Thyroid gland (tissue), 4 donors: ENCODE data around the gene RPL3. TPM values are rescaled to one million over a fixed set of nuclear protein-coding genes. Genes with fewer than 3 reads are reported as not detected.

Experiments used
- DNase-seq, 2 donors: peaks; one replicate each; pipeline ENCODE4 v3.0.0-alpha.2; 2019
- H3K27ac ChIP-seq, 3 donors: fragments of 200-600 bp; sonication (generic); 1 replicate in 2 of 3; 2 replicates in 1 of 3; pipeline ENCODE4 v1.5.1; 2016 to 2019; ENCODE audit warnings: mild to moderate bottlenecking in 1 of 3, moderate library complexity in 1 of 3
- H3K27me3 ChIP-seq: fragments of 200-600 bp; sonication (generic); one replicate; pipeline ENCODE4 v1.5.1; 2019
- H3K36me3 ChIP-seq, 2 donors: fragments of 200-600 bp; sonication (generic); one replicate each; pipeline ENCODE4 v1.5.1; 2016 to 2019
- H3K4me1 ChIP-seq, 2 donors: fragments of 200-600 bp; sonication (generic); one replicate each; pipeline ENCODE4 v1.5.1; 2017 to 2019
- H3K4me3 ChIP-seq, 3 donors: fragments of 200-600 bp; sonication (generic); replicated peaks in 1 of 3; 1 replicate in 2 of 3; 2 replicates in 1 of 3; pipeline ENCODE4 v1.5.1; 2016; ENCODE audit warnings: mild to moderate bottlenecking in 1 of 3
- H3K9me3 ChIP-seq: fragments of 200-600 bp; sonication (generic); one replicate; pipeline ENCODE4 v1.5.1; 2017
- CTCF ChIP-seq, 6 experiments: fragments of 200-600 bp in 3 of 6; fragments of 450-650 bp in 3 of 6; sonication (generic) in 3 of 6; IDR thresholded peaks; one replicate each; pipeline ENCODE4 v1.5.1; 2016 to 2019; ENCODE audit warnings: antibody characterized with exemption in 6 of 6, mild to moderate bottlenecking in 2 of 6, inconsistent platforms in 1 of 6, moderate library complexity in 1 of 6
- POLR2A ChIP-seq, 2 donors: fragments of 450-650 bp; IDR thresholded peaks; one replicate each; pipeline ENCODE4 v1.6.1; 2017; ENCODE audit warnings: antibody characterized with exemption in 2 of 2, mild to moderate bottlenecking in 2 of 2, moderate library complexity in 1 of 2
- WGBS, 2 donors: methylation state at CpG; one replicate each; pipeline ENCODE4 v1.1.5; 2017; 5-methylcytosine and 5-hydroxymethylcytosine counted together
- intact Hi-C: fragments of 100-400 bp; cut with DNase I; formaldehyde crosslinking; loops from one replicate; pipeline ENCODE4 v1.15.1; 2023
- small RNA-seq: library from RNA; depleted of rRNA; stranded (forward); fragments of <200 nt; gene quantifications from one replicate; pipeline ENCODE3, GENCODE V24; 2016
- total RNA-seq, 4 donors: library from RNA; depleted of rRNA; stranded (reverse); fragments of >200 nt; gene quantifications; one replicate each; pipeline ENCODE4 v1.2.3, GENCODE V29; 2016

Gene RPL3
- total RNA-seq, 4 donors from 2014 or later: 1,451 to 2,031 (median 1,880) TPM

DNA sequence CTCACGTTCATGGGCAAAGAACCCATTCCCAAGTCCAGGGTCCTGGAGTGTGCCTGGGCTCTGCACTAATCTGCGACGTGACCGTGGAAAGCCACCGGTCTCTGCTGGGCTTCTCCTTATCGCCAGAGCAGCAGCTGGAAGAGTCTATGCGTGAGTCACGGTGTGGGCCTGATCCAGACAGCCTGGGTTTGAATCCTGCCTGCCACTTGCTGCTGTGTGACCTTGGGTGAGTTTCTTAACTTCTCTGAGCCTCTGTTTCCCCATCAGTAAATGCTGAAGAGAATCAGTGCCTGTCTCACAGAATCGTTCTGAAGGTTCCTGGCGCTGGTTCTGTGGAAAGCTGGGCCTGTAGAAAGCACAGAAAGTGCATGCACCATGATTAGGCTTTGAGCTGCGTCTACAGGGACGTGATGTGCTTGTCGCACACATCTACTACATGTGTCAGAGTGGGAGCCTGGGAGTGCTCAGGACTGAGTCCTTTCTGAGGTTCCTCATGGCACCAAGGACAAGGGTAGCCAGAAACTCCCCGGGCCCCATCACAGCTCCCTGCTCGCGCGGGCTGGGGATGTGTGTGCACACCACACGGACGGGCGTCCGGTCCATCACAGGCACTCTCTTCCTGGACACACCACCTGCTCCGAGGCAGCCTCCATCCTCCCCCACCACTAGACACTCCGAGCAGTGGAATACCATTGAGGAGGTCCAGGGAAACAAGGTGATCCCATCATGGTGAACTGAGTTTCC, 54.1 kb downstream of the RPL3 start:
- intact Hi-C loops: no loop called here
- TF ChIP-seq CTCF (IDR thresholded peaks at IDR 0.05): no peak

GRCh38 chr22:39264349-39265038, 54.9 kb downstream of the RPL3 start:
- Histone ChIP-seq H3K4me3 (no peak overlapping the region), H3K4me1 (peaks cover 0 to 4% of the 10 kb centered on the region in 2 donors), H3K9me3 (no peaks in the 10 kb centered on the region), H3K27me3 (no peaks in the 10 kb centered on the region), H3K27ac (no peak overlapping the region), H3K36me3 (no peaks in the 10 kb centered on the region)
- WGBS, 2 donors: 81 to 88% methylated on average over 13 of the region's 13 CpGs
- DNase-seq: peak in 1 of 2 donors; percentile 21
- intact Hi-C loops: no loop called here
- TF ChIP-seq CTCF (IDR thresholded peaks at IDR 0.05) (no peak), POLR2A (IDR thresholded peaks at IDR 0.05) (no peak)

More for the DNA sequence above, 54.1 kb downstream of the RPL3 start:
- H3K4me3 ChIP-seq: no peak overlapping the region
- WGBS, 2 donors: 84 to 93% methylated on average over 17 to 23 of the region's 23 CpGs
- no peaks in the 10 kb centered on the region for H3K36me3 ChIP-seq
- no peaks in the 10 kb centered on the region for H3K4me1 ChIP-seq
- no peak overlapping the region for H3K27ac ChIP-seq
- no peaks in the 10 kb centered on the region for H3K9me3 ChIP-seq
- no peaks in the 10 kb centered on the region for H3K27me3 ChIP-seq
- no peak for DNase-seq

DNA sequence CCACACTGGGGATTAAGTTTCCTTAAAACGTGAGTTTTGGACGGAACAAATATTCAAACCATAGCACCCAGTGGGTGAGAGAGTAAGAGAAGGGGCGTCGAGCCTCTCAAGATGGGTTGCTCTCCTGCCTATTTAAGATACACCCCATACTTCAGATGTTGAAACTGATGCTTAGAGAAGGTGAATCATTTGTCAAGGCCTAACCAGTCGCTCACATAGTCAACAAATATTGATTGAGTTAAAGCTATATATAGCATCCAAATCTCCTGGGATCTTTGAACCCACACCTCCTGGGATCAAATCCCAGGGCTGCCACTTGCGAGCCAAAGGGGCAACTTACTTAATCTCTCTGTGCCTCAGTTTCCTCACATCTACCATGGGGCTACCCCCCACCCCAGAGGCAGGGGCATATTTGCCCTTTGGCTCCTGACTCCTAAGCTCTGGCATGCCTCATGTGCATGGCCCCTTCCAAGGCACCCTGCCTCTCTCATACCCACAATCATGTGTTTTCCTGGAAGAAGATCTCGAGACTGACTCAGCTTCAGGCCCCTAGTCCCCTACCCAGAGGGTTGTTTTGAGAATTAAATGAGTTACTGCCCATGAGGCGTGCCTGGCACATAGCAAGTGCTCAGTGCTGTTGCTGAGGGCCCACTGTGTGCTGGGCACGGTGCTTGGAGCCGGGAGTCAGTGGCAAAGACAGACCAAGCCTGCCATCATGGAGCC, 55.6 kb downstream of the RPL3 start:
- Histone ChIP-seq H3K4me1 (peaks cover 0 to 4% of the 10 kb centered on the region in 2 donors), H3K4me3 (no peak overlapping the region), H3K27ac (no peak overlapping the region), H3K36me3 (no peaks in the 10 kb centered on the region), H3K9me3 (no peaks in the 10 kb centered on the region), H3K27me3 (no peaks in the 10 kb centered on the region)
- no peak for DNase-seq
- intact Hi-C loops: no loop called here
- WGBS, 2 donors: 85 to 93% methylated on average over 10 of the region's 10 CpGs
- TF ChIP-seq CTCF (IDR thresholded peaks at IDR 0.05) (no peak), POLR2A (IDR thresholded peaks at IDR 0.05) (no peak)

Small RNAs within 50 kb of the gene (small RNA-seq; reads per million reads assigned to genes)
- not detected for gene SNORD43
- gene SNORD83A: 8,636 reads per million, percentile 100 among the genes with 10 or more reads in this experiment
- gene SNORD83B: not detected

Other genes starting within 250 kb of the RPL3 start
- gene APOBEC3G, start 242.3 kb downstream of the RPL3 start, total RNA-seq: 10 to 100 TPM in 2 of 4 donors, 1 to 10 TPM in 2; 7.2 to 17.7 (median 9.9) TPM
- gene APOBEC3H, start 222.4 kb downstream of the RPL3 start, total RNA-seq: under 1 TPM in 1 of 4 donors, not detected in 3; 0.67 TPM
- gene CBX7, start 166.9 kb downstream of the RPL3 start, total RNA-seq: 10 to 100 TPM; 49.2 to 88.0 (median 61.9) TPM
- 10 to 100 TPM in 1 of 4 donors, 1 to 10 TPM in 3; 3.6 to 10.5 (median 3.9) TPM for gene PDGFB, start 74.6 kb downstream of the RPL3 start, total RNA-seq
- 10 to 100 TPM in 1 of 4 donors, 1 to 10 TPM in 3; 3.9 to 22.0 (median 6.8) TPM for gene SYNGR1, start 30.4 kb upstream of the RPL3 start, total RNA-seq
- gene TAB1, start 80.2 kb upstream of the RPL3 start, total RNA-seq: 10 to 100 TPM; 19.2 to 32.0 (median 21.9) TPM
- 1 to 10 TPM in 2 of 4 donors, under 1 TPM in 2; 0.45 to 1.6 (median 0.90) TPM for gene MGAT3, start 137.4 kb upstream of the RPL3 start, total RNA-seq
- 10 to 100 TPM; 21.4 to 30.5 (median 26.7) TPM for gene MIEF1, start 182.7 kb upstream of the RPL3 start, total RNA-seq
- 100 to 1,000 TPM; 173 to 273 (median 210) TPM for gene ATF4, start 200.9 kb upstream of the RPL3 start, total RNA-seq
- 100 to 1,000 TPM; 120 to 243 (median 171) TPM for gene RPS19BP1, start 213.1 kb upstream of the RPL3 start, total RNA-seq